Fibroblast of the aortic adventitia (primary cell): Measurements from ENCODE around the gene GRPEL2. TPM values are rescaled to one million over a fixed set of nuclear protein-coding genes. Genes with fewer than 3 reads are reported as not detected.

Source experiments
- DNase-seq: peaks from one replicate; pipeline ENCODE4 v3.0.0-alpha.2; 2010; ENCODE audit warnings: low read depth
- H3K4me3 ChIP-seq: 2 replicates; pipeline ENCODE4 v1.5.1; 2011; ENCODE audit warnings: low read depth, mild to moderate bottlenecking, control low read depth, low read length, moderate library complexity
- total RNA-seq: library from RNA; depleted of rRNA; stranded (reverse); fragments of >200 nt; gene quantifications from 2 replicates; pipeline ENCODE4 v1.2.3, GENCODE V29; 2012; ENCODE audit warnings: low replicate concordance
- TF ChIP-seq, protein P1 (sequence below): IDR thresholded peaks from 2 replicates; pipeline ENCODE4 v1.5.1; 2011; ENCODE audit warnings: mild to moderate bottlenecking, low read length, control low read depth, inconsistent platforms; ENCODE audit not compliant: insufficient read depth

GRPEL2 gene
- total RNA-seq, 1 donor, result 37.0 TPM

DNA sequence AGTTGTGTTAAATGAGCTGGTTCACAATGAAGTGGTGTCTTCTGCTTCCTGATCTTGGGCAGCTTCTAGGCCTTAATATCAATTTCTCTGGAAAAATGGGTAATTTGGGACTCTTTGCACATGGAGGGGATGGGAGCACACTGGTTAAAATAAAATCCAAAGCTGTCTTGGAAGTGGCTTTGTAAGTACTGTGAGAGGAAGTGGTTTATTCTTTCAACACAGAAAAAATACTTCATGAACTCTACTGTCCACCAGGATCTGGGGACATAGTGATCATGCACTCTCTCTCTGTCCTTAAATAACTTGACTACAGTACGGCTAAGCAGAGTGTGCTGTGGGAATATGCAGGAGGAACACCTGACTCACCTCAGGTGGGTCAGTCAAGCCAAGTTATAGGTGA lies 15.0 kb downstream of the GRPEL2 start:
- H3K4me3 ChIP-seq, result no peak overlapping the region
- TF ChIP-seq, protein P1, sequence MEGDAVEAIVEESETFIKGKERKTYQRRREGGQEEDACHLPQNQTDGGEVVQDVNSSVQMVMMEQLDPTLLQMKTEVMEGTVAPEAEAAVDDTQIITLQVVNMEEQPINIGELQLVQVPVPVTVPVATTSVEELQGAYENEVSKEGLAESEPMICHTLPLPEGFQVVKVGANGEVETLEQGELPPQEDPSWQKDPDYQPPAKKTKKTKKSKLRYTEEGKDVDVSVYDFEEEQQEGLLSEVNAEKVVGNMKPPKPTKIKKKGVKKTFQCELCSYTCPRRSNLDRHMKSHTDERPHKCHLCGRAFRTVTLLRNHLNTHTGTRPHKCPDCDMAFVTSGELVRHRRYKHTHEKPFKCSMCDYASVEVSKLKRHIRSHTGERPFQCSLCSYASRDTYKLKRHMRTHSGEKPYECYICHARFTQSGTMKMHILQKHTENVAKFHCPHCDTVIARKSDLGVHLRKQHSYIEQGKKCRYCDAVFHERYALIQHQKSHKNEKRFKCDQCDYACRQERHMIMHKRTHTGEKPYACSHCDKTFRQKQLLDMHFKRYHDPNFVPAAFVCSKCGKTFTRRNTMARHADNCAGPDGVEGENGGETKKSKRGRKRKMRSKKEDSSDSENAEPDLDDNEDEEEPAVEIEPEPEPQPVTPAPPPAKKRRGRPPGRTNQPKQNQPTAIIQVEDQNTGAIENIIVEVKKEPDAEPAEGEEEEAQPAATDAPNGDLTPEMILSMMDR, result no peak
- DNase-seq, result no peak

- H3K4me3 ChIP-seq, result no peak overlapping the region
- TF ChIP-seq, protein P1, result no peak
- no peak for DNase-seq
Measured at GRCh38 chr5:149362541-149362940, 17.2 kb downstream of the GRPEL2 start.

- no peak for DNase-seq
- TF ChIP-seq, protein P1, result no peak
- no peak overlapping the region for H3K4me3 ChIP-seq
Measured at GRCh38 chr5:149363358-149363757, 18.1 kb downstream of the GRPEL2 start.

DNA sequence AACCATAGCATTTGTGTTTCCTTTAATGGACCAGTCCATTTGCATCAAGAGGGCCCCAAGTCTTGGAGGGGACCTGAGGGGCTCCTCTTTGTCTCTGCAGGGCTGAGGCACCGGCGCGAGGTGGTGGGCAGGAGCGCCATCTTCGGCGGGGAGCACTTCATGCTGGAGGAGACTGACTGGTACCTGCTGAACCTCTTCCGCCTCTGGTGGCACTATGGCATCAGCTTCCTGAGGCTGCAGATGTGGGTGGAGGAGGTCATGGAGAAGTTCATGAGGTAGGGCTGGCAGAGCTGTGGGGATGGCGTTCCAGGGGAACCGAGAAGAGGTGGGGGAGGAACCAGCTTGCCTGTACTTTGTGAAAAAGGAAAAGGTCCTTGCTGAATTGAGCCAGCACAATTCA lies 18.6 kb downstream of the GRPEL2 start:
- no peak overlapping the region for H3K4me3 ChIP-seq

GRCh38 chr5:149364719-149365118 lies 19.4 kb downstream of the GRPEL2 start:
- H3K4me3 ChIP-seq, result no peak overlapping the region
- TF ChIP-seq, protein P1, result no peak
- no peak for DNase-seq

More for the DNA sequence above, 18.6 kb downstream of the GRPEL2 start:
- TF ChIP-seq, protein P1, result no peak
- DNase-seq, result no peak

- TF ChIP-seq, protein P1, result no peak
- DNase-seq, result no peak
- no peak overlapping the region for H3K4me3 ChIP-seq
Measured at GRCh38 chr5:149365418-149365817, 20.1 kb downstream of the GRPEL2 start.

GRCh38 chr5:149366169-149366729 lies 20.9 kb downstream of the GRPEL2 start:
- H3K4me3 ChIP-seq, result no peak overlapping the region
- no peak for DNase-seq
- TF ChIP-seq, protein P1, result no peak
